OCI-LY1 (cell line): ENCODE measurements around the gene MAP2.

Experiments used
- CTCF ChIP-seq: fragments of 200-600 bp; sonication (generic), shearing (Covaris generic); IDR thresholded peaks from 2 replicates; pipeline ENCODE4 v1.5.1; 2017; ENCODE audit warnings: mild to moderate bottlenecking, antibody characterized with exemption, low read length, moderate library complexity, mixed read lengths
- EZH2 ChIP-seq: fragments of 200-600 bp; sonication (generic), shearing (Covaris generic); IDR thresholded peaks from 2 replicates; pipeline ENCODE4 v1.8.0; 2017; ENCODE audit warnings: borderline replicate concordance, mixed run types, mild to moderate bottlenecking, antibody characterized with exemption, low read length, moderate library complexity, mixed read lengths

GRCh38 chr2:209549589-209549988, 125.7 kb downstream of the MAP2 start:
- no peak for TF ChIP-seq CTCF
- TF ChIP-seq EZH2, result no peak
